Panc1 (cell line): ENCODE results near the gene CLCF1.

Source experiments
- POLR2AphosphoS5 ChIP-seq: IDR thresholded peaks from 2 replicates; pipeline ENCODE4 v1.6.1; 2012; ENCODE audit warnings: mild to moderate bottlenecking, low read depth, low read length, moderate library complexity
- SIN3A ChIP-seq: IDR thresholded peaks from 2 replicates; pipeline ENCODE4 v1.6.1; 2012; ENCODE audit warnings: low read depth, mild to moderate bottlenecking, low read length, moderate library complexity, borderline replicate concordance; ENCODE audit not compliant: insufficient read depth
- TCF7L2 ChIP-seq: IDR thresholded peaks from 2 replicates; pipeline ENCODE4 v1.6.1; 2011; ENCODE audit warnings: mild to moderate bottlenecking, low read depth, low read length, inconsistent platforms
- TF ChIP-seq, protein P1 (sequence below), 2 experiments: IDR thresholded peaks; 2 replicates each; pipeline ENCODE4 v1.6.1; 2011 to 2012; ENCODE audit warnings: low read depth in 2 of 2, control low read depth in 1 of 2, low read length in 1 of 2, mild to moderate bottlenecking in 1 of 2, moderate library complexity in 1 of 2; ENCODE audit not compliant: insufficient read depth in 1 of 2
- TF ChIP-seq, protein P2 (sequence below): fragments of 450-650 bp; IDR thresholded peaks from 2 replicates; pipeline ENCODE4 v1.5.1; 2017; ENCODE audit warnings: mild to moderate bottlenecking

DNA sequence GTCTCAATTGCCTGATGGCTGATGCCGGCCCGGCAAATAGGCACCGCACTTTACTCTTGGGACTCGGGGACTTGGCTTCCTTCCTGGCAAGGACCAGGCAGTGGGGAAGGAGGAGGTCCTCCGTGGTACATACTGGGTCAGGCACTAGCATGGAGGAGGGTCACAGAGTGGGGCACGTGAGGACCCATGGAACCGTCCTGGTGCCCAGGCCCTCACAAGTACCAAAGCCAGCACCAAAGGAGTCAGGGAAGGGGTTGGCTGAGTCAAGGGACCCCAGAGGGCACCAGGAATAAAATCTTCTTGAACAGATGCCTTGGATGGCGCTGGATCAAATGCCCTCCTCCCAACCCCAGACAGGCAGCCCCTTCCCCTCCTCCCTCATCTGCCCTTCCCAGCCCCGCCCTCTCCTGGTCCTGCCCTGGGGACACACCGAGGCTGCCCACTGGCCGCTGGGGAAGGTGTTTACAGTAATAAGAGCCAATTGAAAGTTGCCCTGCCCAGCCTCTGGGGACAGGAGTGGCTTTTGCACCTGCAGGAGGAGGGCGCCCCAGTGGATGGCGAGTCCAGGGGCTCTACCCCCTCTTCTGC is 36.5 kb upstream of the CLCF1 start:
- TF ChIP-seq POLR2AphosphoS5, result no peak
- TF ChIP-seq, protein P1, sequence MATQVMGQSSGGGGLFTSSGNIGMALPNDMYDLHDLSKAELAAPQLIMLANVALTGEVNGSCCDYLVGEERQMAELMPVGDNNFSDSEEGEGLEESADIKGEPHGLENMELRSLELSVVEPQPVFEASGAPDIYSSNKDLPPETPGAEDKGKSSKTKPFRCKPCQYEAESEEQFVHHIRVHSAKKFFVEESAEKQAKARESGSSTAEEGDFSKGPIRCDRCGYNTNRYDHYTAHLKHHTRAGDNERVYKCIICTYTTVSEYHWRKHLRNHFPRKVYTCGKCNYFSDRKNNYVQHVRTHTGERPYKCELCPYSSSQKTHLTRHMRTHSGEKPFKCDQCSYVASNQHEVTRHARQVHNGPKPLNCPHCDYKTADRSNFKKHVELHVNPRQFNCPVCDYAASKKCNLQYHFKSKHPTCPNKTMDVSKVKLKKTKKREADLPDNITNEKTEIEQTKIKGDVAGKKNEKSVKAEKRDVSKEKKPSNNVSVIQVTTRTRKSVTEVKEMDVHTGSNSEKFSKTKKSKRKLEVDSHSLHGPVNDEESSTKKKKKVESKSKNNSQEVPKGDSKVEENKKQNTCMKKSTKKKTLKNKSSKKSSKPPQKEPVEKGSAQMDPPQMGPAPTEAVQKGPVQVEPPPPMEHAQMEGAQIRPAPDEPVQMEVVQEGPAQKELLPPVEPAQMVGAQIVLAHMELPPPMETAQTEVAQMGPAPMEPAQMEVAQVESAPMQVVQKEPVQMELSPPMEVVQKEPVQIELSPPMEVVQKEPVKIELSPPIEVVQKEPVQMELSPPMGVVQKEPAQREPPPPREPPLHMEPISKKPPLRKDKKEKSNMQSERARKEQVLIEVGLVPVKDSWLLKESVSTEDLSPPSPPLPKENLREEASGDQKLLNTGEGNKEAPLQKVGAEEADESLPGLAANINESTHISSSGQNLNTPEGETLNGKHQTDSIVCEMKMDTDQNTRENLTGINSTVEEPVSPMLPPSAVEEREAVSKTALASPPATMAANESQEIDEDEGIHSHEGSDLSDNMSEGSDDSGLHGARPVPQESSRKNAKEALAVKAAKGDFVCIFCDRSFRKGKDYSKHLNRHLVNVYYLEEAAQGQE (IDR thresholded peaks at IDR 0.05; ENCODE audit: insufficient read depth in 1 of 2, low read depth in 2 of 2, low read length in 1 of 2), result no peak
- TF ChIP-seq, protein P2, sequence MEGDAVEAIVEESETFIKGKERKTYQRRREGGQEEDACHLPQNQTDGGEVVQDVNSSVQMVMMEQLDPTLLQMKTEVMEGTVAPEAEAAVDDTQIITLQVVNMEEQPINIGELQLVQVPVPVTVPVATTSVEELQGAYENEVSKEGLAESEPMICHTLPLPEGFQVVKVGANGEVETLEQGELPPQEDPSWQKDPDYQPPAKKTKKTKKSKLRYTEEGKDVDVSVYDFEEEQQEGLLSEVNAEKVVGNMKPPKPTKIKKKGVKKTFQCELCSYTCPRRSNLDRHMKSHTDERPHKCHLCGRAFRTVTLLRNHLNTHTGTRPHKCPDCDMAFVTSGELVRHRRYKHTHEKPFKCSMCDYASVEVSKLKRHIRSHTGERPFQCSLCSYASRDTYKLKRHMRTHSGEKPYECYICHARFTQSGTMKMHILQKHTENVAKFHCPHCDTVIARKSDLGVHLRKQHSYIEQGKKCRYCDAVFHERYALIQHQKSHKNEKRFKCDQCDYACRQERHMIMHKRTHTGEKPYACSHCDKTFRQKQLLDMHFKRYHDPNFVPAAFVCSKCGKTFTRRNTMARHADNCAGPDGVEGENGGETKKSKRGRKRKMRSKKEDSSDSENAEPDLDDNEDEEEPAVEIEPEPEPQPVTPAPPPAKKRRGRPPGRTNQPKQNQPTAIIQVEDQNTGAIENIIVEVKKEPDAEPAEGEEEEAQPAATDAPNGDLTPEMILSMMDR, result no peak
- no peak for TF ChIP-seq TCF7L2
- no peak for TF ChIP-seq SIN3A
